Activated CD4-positive, alpha-beta T cell treated with anti-CD3 and anti-CD28 coated beads, Interleukin-2, amount 10 ng/mL, durations not matched to agents 7 days and 5 days (primary cell): ENCODE measurements around the gene TENT4A. TPM values are rescaled to one million over a fixed set of nuclear protein-coding genes. Genes with fewer than 3 reads are reported as not detected.

Experiments used
- CTCF ChIA-PET: fragments of 350-600 bp; sonication (Branson Sonifier 250); formaldehyde crosslinking; loops from one replicate; lab custom pipeline; 2021; ENCODE audit warnings: antibody characterized with exemption; lab: Charles Lee
- POLR2A ChIA-PET: fragments of 350-600 bp; sonication (Branson Sonifier 250); formaldehyde crosslinking; loops from one replicate; lab custom pipeline; 2021; ENCODE audit warnings: antibody characterized with exemption; lab: Charles Lee
- DNase-seq: peaks from one replicate; pipeline ENCODE4 v3.0.0-alpha.2; 2020
- H3K27ac Mint-ChIP-seq: one replicate; pipeline ENCODE4 v1.8.0; 2021; ENCODE audit warnings: mild to moderate bottlenecking, moderate library complexity, mixed read lengths
- H3K27me3 Mint-ChIP-seq: one replicate; pipeline ENCODE4 v1.8.0; 2021; ENCODE audit warnings: mixed read lengths
- H3K36me3 Mint-ChIP-seq: one replicate; pipeline ENCODE4 v1.8.0; 2021; ENCODE audit warnings: low read depth, mixed read lengths
- H3K4me1 Mint-ChIP-seq: one replicate; pipeline ENCODE4 v1.8.0; 2021; ENCODE audit warnings: mixed read lengths
- H3K4me3 Mint-ChIP-seq: one replicate; pipeline ENCODE4 v1.8.0; 2021; ENCODE audit warnings: mild to moderate bottlenecking, moderate library complexity, mixed read lengths
- H3K9me3 Mint-ChIP-seq: one replicate; pipeline ENCODE4 v1.8.0; 2021; ENCODE audit warnings: mixed read lengths
- total RNA-seq, 2 experiments: library from RNA; stranded (reverse); gene quantifications; one replicate each; pipeline ENCODE4 v1.2.3, GENCODE V29; 2021

The TENT4A gene
- total RNA-seq, 2 experiments from 2014 or later, result 37.4 to 41.9 TPM

DNA sequence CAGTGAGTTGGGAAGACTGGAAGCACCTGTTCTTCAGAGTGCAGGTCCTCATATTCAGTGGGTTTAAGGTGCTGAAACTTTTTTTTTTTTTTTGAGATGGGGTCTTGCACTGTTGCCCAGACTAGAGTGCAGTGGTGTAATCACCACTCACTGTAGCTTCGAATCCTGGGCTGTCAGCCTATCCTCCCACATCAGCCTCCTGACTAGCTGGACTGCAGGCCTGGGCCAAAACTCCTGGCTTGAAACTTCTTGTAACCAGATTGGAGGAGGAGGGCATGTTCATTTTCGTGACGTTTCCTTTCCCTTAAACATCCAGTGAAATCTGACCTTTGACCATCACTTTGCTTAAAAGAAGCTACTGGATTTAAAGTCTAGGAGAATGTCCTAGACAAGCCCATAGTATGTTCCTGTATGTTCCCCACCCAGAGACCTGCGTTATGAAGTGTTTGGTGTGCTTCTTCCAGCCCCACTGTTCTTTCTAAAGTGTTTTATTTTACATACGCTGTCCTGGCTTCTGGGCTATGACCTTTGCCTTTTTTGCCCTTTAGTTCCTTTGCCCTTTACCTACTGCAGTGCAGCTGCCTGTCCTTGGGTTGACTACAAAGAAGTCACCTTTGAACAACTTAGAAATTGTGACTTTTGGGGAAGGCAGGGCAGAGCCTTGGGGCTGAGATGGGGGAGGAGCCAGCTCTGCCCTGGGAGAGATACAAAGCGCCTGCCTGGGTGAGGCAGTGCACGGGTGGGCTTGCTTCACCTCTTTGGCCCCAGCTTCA is 18.4 kb downstream of the TENT4A start:
- Mint-ChIP-seq H3K9me3 (no peaks in the 10 kb centered on the region), H3K27me3 (no peaks in the 10 kb centered on the region), H3K27ac (peak overlapping the region; percentile 50), H3K4me3 (no peak overlapping the region), H3K36me3 (peaks cover 19% of the 10 kb centered on the region), H3K4me1 (peaks cover 85% of the 10 kb centered on the region)
- DNase-seq, result no peak
- CTCF ChIA-PET, result interaction anchor here (0.6 to 1.1 kb wide), 3 partner anchors 14 to 92 kb away, joined by 3 to 7 read pairs (median 3); no protein-coding TSS in a partner anchor
- POLR2A ChIA-PET, result no interaction called here

DNA sequence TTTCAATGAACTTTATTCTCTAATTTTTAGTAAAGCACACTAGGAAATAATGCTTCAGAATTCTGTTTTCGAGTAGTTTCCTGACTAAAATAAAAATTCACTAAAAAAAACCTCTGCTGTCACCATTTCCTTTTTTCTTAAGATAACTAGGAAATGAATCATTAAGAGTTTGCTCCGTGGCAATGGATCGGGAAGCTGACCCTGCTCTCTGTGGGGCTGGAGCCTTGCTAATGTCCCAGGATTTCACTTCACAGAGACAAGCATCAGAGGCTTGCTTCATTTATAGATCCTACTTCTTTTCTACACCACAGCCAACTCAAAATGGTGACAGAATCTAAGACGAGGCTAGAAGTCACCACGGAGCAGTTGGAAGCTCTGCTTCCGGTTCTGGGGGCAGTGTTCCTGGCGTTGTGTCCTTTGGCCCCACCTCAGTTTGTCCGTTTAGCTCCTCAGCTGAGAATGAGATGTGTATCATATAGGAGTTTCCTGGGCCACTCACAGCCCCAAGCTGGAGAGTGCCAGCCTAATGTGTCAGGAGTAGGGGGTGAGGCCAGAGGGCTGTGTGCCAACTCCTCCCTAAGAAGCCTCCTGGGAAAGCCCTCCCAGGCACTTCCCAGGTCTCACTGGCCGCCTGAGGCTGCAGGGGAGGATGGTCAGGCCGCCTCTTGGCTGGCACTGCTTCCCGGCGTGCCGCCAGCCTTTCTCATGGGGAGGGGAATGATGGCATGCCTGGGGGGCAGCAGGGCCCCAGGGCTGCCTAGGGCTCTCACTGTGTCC is 19.6 kb downstream of the TENT4A start:
- no peak for DNase-seq
- Mint-ChIP-seq H3K9me3 (no peaks in the 10 kb centered on the region), H3K27me3 (no peaks in the 10 kb centered on the region), H3K4me3 (no peak overlapping the region), H3K27ac (peak overlapping the region; percentile 38), H3K36me3 (peaks cover 26% of the 10 kb centered on the region), H3K4me1 (peaks cover 84% of the 10 kb centered on the region)
- ChIA-PET POLR2A (no interaction called here), CTCF (interaction anchor here (1.1 kb wide), 2 partner anchors 15 to 33 kb away, joined by 3 read pairs; no protein-coding TSS in a partner anchor)

- ChIA-PET CTCF (no interaction called here), POLR2A (no interaction called here)
- no peak overlapping the region for H3K4me3 Mint-ChIP-seq
- H3K9me3 Mint-ChIP-seq, result no peaks in the 10 kb centered on the region
- no peaks in the 10 kb centered on the region for H3K27me3 Mint-ChIP-seq
- peak overlapping the region; percentile 11 for H3K27ac Mint-ChIP-seq
- H3K4me1 Mint-ChIP-seq, result peaks cover 79% of the 10 kb centered on the region
- H3K36me3 Mint-ChIP-seq, result peaks cover 29% of the 10 kb centered on the region
- no peak for DNase-seq
Measured at GRCh38 chr5:6733411-6734242, 20.4 kb downstream of the TENT4A start.

DNA sequence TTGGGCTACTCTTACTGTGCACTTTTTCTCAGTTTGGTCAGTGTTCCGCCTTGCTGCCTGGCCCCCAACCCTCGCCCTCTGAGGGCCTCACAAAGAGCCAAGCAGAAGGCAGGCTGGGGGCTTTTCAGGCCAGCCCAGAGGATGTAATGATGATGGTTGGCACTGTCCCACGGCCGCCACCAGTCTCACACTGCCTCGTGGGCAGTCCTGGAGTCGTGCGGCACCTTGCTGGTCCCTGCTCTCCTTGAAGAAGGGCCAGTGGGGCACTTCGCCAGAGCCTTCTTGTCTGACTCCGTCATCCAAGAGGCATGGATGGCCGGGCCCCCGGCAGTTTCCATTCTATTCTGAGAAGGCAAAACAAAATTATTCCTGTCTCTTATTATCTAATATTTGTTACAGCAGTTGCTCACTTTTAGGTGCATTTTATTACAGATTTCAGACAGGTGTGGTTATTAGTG is 21.0 kb downstream of the TENT4A start:
- Mint-ChIP-seq H3K36me3 (peaks cover 31% of the 10 kb centered on the region), H3K9me3 (no peaks in the 10 kb centered on the region), H3K4me1 (peaks cover 77% of the 10 kb centered on the region), H3K27me3 (no peaks in the 10 kb centered on the region), H3K27ac (peak overlapping the region; percentile 77), H3K4me3 (no peak overlapping the region)
- POLR2A ChIA-PET, result no interaction called here
- CTCF ChIA-PET, result interaction anchor here (0.8 kb wide), 1 partner anchor 1257 kb away, joined by 4 read pairs; no protein-coding TSS in a partner anchor
- DNase-seq, result no peak

GRCh38 chr5:6734781-6735180 is 21.5 kb downstream of the TENT4A start:
- CTCF ChIA-PET, result interaction anchor here (0.8 to 2.2 kb wide), 3 partner anchors 11 to 1257 kb away, joined by 3 to 12 read pairs (median 4); no protein-coding TSS in a partner anchor
- POLR2A ChIA-PET, result no interaction called here
- Mint-ChIP-seq H3K4me1 (peaks cover 74% of the 10 kb centered on the region), H3K27me3 (no peaks in the 10 kb centered on the region), H3K4me3 (no peak overlapping the region), H3K9me3 (no peaks in the 10 kb centered on the region), H3K27ac (peak overlapping the region; percentile 77), H3K36me3 (peaks cover 34% of the 10 kb centered on the region)
- DNase-seq, result no peak

GRCh38 chr5:6736106-6736505 is 22.9 kb downstream of the TENT4A start:
- no peak overlapping the region for H3K4me3 Mint-ChIP-seq
- POLR2A ChIA-PET, result no interaction called here
- peaks cover 66% of the 10 kb centered on the region for H3K4me1 Mint-ChIP-seq
- H3K27me3 Mint-ChIP-seq, result no peaks in the 10 kb centered on the region
- H3K9me3 Mint-ChIP-seq, result no peaks in the 10 kb centered on the region
- DNase-seq, result no peak
- H3K27ac Mint-ChIP-seq, result peak overlapping the region; percentile 80
- H3K36me3 Mint-ChIP-seq, result peaks cover 39% of the 10 kb centered on the region
- CTCF ChIA-PET, result interaction anchor here (0.9 to 2.2 kb wide), 4 partner anchors 9 to 106 kb away, joined by 3 to 12 read pairs (median 3); no protein-coding TSS in a partner anchor

DNA sequence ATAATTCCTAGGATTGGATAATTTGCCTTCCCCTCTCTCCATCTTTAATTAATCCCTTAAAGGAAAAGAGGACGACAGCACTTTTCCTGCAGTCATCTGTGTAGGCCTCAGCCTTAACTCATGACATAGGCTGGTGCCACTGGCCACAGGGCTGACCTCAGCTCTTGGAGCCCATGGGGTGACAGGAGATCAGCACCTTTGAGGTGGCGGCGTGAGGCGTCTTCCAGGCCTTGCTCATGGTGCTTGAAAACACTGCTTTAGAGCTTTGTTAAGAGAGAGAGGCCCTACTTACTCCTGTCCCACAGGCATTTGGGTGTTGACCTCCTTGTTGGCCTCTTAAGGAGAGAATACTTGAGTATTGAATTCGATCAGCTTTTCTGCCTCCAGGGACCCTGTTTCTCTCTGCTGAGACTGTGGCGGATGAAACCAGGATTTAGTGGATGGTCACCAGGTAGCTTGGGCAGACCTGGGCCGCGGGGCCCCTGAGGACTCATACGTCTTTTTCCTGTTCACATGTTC is 23.4 kb downstream of the TENT4A start:
- CTCF ChIA-PET, result interaction anchor here (0.8 to 2.2 kb wide), 4 partner anchors 9 to 107 kb away, joined by 3 to 12 read pairs (median 4); partner anchors contain the start of genes NSUN2 and SRD5A1
- POLR2A ChIA-PET, result no interaction called here
- Mint-ChIP-seq H3K9me3 (no peaks in the 10 kb centered on the region), H3K4me1 (peaks cover 62% of the 10 kb centered on the region), H3K36me3 (peaks cover 38% of the 10 kb centered on the region), H3K27ac (peak overlapping the region; percentile 80), H3K4me3 (no peak overlapping the region), H3K27me3 (no peaks in the 10 kb centered on the region)
- no peak for DNase-seq

DNA sequence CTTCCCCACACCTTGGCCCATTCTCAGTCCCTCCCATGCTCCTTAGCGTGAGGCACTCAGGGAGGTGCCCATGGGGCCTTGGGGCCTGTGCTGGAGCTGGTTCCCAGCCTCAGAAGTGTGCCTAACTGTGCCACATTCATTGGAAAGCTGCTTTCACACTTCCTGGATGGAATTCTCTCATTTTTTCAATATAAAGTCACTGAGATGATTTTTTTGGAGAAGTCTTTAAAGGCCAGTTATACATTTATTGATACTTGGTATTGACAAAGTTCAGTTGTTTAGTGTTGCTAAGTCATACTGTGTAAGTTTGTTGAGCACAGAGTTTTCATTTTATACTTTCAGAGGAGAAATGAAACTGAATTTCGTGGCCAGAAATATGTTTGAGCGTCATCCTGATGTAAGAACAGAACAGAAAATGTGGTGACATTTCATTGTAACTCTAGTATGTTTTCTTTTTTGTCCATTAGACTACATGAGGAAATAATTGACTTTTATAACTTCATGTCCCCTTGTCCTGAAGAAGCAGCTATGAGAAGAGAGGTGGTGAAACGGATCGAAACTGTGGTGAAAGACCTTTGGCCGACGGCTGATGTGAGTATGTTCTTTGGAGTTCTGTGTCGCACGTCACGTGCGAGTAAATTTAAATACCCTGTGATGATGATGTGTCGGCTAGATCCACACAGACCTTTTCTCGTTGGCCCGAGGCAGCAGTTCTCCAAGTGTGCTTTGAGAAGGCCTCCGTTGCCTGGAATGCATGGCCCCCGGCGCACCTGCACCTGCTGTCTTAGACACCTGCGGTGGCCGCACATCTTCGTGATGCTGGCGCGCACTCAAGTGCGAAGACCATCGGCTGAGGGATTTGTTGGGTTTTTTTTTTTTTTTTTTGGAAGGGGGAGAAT is 24.1 kb downstream of the TENT4A start:
- Mint-ChIP-seq H3K36me3 (peaks cover 36% of the 10 kb centered on the region), H3K27me3 (no peaks in the 10 kb centered on the region), H3K9me3 (no peaks in the 10 kb centered on the region), H3K4me1 (peaks cover 55% of the 10 kb centered on the region), H3K4me3 (peak overlapping the region; percentile 4), H3K27ac (peak overlapping the region; percentile 80)
- DNase-seq, result no peak
- CTCF ChIA-PET, result interaction anchor here (0.5 to 2.2 kb wide), 4 partner anchors 8 to 104 kb away, joined by 3 to 12 read pairs (median 4); partner anchors contain the start of genes NSUN2 and SRD5A1
- POLR2A ChIA-PET, result no interaction called here

DNA sequence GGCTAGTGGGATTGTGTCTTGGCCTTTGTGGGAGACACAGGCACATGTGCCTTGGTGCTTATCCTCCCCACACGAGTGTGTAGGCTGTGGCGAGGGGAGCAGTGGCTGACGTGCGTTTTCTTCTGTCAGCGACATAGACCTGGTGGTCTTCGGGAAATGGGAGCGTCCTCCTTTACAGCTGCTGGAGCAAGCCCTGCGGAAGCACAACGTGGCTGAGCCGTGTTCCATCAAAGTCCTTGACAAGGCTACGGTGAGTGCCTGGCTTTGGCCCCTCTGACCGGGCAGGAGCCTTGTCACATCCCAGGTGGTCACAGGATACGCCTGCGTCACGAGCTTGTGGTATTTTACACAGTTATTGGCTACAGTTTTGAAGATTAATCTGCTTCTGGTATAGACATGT is 26.4 kb downstream of the TENT4A start:
- Mint-ChIP-seq H3K4me3 (no peak overlapping the region), H3K4me1 (peaks cover 37% of the 10 kb centered on the region), H3K27ac (no peak overlapping the region), H3K27me3 (no peaks in the 10 kb centered on the region), H3K36me3 (peaks cover 40% of the 10 kb centered on the region), H3K9me3 (no peaks in the 10 kb centered on the region)
- POLR2A ChIA-PET, result no interaction called here
- CTCF ChIA-PET, result interaction anchor here (1.5 kb wide), 1 partner anchor 10 kb away, joined by 3 read pairs; no protein-coding TSS in a partner anchor
- no peak for DNase-seq

GRCh38 chr5:6740586-6741150 is 27.4 kb downstream of the TENT4A start:
- no peaks in the 10 kb centered on the region for H3K9me3 Mint-ChIP-seq
- peaks cover 41% of the 10 kb centered on the region for H3K36me3 Mint-ChIP-seq
- ChIA-PET POLR2A (no interaction called here), CTCF (interaction anchor here (0.7 kb wide), 1 partner anchor 256 kb away, joined by 3 read pairs; no protein-coding TSS in a partner anchor)
- H3K4me3 Mint-ChIP-seq, result no peak overlapping the region
- H3K4me1 Mint-ChIP-seq, result peaks cover 28% of the 10 kb centered on the region
- no peaks in the 10 kb centered on the region for H3K27me3 Mint-ChIP-seq
- DNase-seq, result no peak
- no peak overlapping the region for H3K27ac Mint-ChIP-seq
